Panc1 (cell line): ENCODE data around the gene DEDD.

ENCODE experiments used
- CTCF ChIP-seq: fragments of 450-650 bp; IDR thresholded peaks from 2 replicates; pipeline ENCODE4 v1.5.1; 2017; ENCODE audit warnings: mild to moderate bottlenecking
- SIN3A ChIP-seq: IDR thresholded peaks from 2 replicates; pipeline ENCODE4 v1.6.1; 2012; ENCODE audit warnings: low read depth, mild to moderate bottlenecking, low read length, moderate library complexity, borderline replicate concordance; ENCODE audit not compliant: insufficient read depth

DNA sequence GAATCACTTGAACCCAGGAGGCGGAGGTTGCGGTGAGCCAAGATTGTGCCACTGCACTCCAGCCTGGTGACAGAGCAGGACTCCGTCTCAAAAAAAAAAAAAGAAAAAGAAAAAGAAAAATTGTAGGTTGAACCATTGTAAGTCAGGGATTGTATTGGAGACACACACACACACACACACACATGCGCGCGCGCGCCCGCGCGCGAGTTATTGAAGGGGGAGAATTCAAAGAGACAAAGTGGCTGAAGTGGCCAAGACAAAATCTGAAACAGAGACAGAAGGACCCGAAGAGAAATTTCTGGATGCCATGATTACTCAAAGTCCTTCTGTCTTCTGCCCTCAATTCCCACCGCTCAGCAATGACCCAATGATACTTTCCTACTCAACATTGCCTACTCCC, 38.0 kb downstream of the DEDD start:
- TF ChIP-seq CTCF: no peak
- TF ChIP-seq SIN3A: no peak
